HG03469 (cell line): Measurements from ENCODE around the gene GSG1.

Experiments
- ATAC-seq: cut with Tn5 transposase; IDR thresholded peaks from one replicate; pipeline ENCODE4 v1.9.1; 2021; ENCODE audit warnings: mild to moderate bottlenecking, moderate library complexity, moderate number of reproducible peaks; ENCODE audit not compliant: unreplicated experiment

GSG1 gene

DNA sequence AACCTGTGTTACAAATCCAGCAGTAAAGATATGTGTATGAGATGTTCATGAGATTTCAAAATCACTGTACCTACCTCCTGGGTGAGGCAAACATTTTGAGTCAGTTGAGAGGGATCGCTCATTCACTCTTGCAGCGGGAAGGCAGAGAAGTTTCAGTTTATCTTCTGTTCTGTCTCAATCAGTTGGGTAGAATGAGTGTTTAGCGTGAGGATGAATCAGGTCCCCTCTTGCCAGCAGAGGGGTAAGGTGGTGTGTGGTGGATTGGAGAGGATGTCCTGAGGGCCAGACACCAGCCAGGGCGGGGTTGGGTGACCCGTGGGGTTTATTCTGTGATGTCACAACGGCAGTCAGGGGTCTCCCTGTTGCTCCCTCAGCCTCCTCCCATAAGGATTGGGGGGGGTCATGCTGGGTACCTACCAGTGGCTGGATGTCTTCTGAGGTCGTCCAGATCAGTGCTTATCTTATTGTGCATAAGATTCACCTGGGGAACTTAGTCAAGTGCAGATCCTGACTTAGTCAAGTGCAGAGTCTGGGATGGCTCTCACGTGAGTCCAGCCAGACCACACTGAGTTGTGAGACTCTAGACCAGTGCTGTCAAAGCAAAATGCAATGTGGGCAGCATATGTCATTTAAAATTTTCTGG, at the start of gene GSG1:
TSS of gene GSG1 (minus strand) at position 277 of the 643 bp plus-strand sequence. CDS start at position 122, 155 bp downstream.
- no peak for ATAC-seq

DNA sequence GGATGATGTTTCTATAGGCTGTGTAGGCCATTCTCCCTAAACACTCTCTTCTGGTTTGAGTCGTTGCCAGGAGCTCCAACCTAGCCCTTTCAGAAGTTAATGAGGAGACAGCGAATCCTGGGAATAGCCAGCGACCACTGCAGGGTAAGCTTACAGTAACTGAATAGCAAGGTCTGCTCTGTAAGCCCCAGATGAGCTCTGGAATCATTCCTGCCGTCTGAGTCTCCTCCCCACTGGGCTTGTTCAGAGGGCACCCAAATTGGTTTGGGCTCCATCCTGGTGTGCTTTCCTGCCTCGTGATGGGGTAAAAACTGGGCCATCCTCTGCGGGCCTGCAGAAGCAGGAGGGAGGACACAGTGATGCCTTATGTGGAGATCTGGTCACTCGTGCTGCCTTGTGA, 49.7 kb upstream of the GSG1 start:
- ATAC-seq = no peak

DNA sequence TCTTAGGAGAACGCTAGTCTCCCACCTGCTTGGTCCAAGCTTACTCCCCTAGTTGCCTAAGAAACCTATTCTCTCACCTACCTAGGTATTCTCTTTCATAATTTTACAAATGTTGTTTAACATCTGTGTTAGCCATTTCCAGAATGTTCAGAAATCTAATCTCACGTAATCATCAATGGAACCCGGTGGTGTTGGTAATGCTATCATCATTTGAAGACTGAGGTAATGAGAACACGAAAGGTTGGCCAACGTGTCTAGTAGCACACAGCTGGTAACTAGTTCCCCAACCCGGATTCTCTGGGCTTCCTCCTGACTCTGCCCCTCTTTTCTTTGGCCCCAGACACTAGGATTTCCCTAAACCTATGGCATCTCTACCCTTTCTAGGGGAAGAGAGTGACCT, 49.3 kb upstream of the GSG1 start:
- no peak for ATAC-seq

DNA sequence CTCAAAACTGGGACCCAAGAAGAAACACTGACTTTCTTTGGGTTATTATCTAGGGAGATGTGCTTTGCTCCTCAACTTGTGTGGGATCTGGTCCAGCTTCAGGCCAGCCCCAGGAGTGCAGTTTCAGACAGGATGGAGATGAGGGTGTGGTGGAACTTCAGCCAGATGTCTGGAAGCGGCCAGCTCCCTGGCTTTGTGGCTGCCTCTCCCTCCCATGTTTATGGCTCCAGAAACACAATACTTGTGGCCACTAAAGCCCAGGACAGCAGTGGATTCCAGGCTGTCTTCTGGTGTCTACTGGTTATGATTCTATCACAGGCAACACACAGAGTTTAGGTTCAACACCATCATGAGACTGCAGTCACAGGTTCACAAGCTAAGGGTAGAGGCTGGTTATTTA, 48.8 kb upstream of the GSG1 start:
- no peak for ATAC-seq

DNA sequence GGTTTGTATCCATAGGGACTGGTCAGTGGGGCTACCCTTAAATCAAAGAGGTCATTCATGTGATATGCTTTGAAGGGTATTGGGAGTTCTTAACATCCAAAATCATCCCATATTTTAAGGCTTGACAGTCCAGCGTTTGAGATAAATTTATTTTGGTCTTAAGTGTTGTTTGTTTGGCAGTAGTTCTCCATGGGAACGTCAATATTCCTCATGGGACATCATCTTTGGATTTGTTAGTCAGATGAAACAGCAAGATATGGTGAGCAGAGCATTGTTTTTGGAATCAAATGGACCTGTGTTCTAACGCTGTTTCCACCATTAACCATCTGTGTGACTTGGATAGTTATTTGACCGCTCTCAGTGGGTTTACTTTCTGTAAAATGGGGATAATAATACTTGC, 45.9 kb upstream of the GSG1 start:
- no peak for ATAC-seq

DNA sequence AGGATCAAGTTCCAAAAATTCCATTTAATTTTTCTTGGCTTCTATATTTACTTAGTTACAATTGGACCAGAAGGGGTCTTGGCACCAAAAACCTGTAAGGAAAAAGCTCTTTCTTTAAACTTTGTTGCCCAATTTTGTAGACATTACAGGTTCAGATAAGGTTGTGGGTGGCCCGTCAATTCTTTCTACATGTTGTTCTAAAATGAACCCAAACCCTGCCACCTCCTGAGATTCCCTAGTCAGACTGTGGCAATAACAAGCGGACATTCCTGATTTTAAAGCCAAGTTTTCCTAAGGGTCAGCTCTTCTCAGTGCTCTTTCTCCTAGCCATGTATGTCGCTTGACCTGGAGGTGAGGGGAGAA, 45.0 kb upstream of the GSG1 start:
- ATAC-seq = no peak

DNA sequence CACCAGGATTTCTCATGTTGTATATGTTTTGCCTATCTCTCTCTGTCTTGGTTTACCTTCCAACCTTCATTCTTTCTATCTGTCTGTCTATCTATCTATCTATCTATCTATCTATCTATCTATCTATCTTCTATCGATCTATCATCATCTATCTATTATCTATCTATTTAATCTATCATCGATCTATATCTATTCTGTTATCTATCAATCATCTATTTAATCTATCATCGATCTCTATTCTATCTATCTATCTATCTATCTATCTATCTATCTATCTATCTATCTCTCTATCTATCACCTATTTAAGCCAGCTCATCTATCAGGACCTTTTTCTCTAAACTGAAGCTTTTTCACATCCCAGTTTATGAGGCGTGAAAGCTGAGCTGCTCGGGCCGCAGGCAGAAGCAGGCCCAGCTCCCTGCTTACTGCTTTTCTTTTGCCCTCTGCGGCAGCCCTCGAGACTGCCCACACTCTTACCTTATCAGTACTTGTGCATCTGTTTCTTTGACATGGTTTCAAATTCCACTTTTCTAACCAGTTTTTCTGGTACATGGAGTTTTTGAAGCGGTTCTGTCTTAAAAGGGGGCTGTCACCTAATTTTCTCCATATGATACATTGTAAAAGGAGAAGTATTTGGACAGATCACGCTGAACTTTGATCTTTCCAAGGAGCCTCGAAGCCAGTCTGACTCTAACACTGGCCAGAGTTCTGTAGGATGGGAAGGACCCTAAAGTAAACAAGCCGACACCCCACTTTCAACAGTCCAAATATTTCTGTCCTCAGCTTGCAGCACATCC, 44.4 kb upstream of the GSG1 start:
- no peak for ATAC-seq

DNA sequence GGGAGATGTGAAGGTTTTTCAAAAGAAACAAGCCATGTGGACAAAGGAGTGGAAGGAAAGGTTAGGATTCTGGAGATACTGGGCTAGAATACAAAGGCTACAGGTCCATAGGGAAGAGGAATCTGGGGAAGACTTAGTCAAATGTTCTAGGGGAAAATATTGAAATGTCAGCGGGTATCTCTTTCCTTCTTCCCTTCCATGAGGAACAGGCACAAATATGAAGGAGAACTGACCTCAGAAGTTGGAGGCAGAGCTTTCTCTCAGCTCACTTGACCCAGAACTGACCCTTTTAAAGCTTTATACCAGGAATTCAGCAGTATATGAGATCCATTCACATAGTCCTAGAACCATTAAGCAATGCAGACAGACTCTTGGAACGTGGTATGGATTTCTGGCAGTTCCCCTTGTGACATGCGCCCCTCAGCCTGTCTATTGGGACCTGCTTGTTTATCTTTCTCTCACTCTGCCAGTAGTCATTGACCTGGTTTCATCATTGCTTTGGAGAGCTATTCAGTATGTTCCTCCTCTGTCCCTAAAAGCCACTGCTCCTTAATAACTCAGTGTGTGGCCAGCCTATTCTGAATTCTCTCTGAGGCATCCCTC, 43.0 kb upstream of the GSG1 start:
- ATAC-seq = no peak

DNA sequence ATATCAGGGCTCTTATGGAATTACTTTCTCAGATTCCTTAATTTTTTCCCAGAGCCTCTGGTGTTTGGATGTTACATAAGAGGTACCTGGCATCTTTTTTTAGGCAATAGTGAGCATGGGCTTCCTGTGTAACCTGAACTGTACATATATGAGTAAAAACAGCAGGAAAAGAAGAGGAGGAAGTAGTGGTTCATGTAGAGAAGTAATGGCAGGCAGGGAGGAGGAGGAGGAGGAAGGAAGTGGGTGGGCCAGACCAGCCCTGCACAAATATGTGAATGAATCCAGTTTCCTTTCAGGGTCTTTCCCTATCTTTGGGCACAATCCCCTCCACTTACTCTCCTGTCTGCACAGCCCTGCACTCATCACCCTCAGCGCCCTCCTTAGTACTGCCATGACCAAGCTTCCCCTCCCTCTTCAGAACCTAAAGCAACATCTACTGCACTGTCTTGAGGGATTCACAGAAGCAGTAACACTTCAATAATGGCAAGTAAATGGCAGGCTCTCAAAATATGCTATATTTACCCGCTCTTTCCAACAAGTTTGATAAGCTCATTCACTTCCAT, 40.9 kb upstream of the GSG1 start:
- ATAC-seq = no peak

DNA sequence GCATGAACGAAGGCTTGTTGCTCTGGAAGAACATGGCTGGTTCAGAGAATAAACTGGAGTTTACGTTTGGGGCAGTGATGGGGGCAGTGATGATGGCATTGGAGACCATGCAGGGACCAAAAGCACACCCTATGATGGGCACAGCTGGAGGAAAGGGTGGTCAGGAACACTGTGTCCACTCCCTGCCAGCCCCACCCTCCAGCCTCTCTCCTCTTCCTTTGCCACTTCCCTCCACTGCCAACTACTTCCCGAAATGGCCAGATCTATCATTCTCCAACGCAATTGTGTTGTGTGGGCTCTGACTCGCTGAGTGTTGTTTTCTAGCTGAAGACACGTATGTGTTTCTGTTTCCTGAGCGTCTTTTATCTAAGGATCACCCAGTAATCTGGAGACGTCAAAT, 39.3 kb upstream of the GSG1 start:
- no peak for ATAC-seq

DNA sequence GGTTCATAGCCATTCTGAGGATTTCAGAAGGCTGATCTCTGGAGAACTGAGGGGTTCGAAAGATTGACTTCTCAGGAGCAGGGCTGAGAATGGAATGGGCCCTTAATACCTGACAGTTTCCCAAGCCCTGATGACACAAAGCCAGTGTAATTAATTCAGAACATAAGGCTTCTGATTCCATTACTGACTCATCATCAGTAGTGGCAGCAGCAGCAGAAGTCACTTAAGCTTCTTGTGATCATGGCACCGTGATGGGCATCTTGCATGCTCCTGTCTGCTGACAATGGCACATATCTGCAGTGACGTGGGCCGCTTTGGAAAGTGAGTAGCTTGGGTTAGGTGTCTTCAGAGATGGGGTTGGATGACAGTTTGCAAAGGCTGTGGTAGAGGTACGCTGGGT, 38.2 kb upstream of the GSG1 start:
- ATAC-seq = no peak

DNA sequence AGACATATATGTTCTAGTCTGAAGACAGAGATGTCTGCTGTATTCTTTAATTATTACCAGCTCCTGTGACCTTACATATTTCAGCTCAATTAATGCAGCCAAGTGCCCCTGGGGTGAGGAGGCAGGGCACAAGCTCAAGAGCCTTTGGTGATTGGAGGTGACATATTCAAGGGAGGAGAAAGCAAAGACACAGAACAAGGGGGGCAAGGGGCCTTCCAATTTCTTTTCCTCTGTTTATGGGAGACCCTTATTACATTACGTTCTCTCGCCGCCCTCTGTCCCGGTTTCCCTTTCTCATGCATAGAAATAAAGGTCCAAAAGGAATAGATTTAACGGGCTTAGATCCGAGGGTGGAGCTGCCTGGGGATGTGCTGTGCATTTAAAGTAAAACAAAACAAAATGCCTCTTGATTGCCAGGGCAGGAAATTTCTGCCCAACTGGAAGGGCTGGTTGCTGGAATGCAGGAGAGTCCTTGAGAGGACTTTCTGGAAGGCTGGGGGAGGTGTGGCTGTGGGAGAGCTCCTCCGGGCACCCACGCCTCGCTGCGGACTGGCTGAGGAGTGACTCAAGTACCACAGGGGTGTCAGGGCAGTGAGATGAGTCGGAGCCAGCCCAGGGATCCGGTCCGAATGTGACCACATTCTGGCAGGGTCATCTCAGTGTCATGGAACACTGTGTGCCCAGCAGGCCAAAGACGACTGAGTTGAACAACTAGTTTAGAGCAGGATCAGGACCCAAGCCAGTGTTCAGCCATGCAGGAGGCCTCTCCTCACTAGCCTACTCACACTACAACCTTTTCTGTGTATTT, 32.1 kb upstream of the GSG1 start:
- ATAC-seq = no peak

DNA sequence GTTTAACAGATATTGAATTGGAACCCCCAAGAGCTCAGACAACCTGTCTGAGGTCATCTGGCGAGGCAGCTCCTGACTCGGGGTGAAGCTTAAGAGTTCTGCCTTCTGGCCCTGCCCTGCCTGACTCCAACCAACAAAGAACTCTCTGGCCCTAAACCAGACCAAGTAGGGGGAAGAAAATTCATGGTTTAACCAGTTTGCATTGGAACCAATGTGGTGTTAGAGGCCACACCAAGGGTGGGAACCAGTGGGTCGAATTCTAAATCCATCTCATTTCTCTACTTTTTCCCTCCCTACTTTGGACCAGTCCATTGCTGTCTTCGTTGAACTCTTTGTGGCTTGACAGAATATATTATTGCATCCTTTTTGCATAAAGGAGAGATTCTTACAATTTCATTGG, 30.4 kb upstream of the GSG1 start:
- no peak for ATAC-seq

DNA sequence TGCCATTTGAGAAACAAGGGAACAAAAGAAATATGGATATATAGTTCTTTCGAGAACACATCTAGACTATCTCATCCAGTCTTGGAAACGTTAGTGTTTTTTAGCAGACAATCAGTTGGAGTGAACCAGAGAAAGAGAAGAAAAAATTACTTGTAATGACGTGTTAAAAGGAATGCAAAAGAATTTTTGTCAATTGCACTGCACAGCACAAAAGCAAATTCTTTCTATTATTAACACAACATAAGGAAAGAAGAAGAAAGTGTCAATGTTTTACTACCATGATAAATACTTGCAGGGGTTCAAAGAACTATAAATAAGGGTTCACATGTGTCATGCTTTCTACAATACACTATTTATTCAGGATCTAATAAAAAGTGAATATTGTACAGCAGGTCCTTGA, 27.5 kb upstream of the GSG1 start:
- no peak for ATAC-seq

DNA sequence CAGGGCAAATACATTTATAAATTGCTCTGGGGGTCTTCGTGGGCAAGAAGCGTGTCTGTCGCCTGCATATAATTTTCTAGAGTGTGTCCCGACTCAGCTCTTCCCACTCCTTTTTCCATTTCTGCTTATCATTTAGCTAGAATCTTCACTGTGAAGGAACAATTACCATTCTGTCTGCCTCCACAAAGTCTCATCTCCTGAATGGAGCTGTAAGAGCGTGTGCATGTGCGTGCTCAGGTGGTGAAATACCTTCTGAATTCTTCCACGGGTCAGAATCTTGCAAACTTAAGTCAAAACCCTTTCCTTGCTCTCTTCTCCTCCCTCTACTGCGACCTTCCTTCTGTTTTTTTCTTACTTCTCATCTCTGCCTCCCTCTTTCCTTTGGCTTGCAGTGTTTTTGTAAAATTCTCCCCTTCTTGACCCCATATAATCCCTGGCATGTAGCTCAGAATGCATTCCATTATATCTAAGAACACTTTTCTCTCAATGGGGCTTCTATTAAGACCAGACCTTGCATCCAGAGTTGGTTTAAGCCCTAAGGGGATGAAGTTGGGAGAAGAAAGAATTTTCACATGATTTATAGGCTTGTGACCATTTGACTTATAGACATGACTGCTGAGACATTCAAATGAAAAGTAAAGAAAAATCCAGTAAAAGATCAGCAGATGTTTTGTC, 25.0 kb upstream of the GSG1 start:
- no peak for ATAC-seq

DNA sequence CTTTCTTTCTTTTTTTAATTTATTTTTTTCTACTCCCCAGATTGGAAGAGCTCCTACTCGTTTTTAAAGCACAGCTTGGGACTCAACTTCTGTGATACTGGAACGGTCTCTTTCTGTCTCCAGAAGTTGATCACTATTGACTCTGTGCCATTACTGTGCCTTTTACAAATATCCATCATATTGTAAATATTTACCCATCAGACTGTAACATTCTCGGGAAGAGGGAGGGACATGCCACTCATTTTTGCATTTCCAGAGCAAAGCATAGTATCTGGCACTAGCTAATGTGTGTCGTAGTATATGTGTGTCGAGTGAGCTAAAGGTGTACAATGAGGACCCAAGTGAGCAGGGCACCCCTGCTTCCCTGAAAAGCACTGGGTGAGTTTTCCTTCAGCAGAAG, 24.0 kb upstream of the GSG1 start:
- no peak for ATAC-seq

DNA sequence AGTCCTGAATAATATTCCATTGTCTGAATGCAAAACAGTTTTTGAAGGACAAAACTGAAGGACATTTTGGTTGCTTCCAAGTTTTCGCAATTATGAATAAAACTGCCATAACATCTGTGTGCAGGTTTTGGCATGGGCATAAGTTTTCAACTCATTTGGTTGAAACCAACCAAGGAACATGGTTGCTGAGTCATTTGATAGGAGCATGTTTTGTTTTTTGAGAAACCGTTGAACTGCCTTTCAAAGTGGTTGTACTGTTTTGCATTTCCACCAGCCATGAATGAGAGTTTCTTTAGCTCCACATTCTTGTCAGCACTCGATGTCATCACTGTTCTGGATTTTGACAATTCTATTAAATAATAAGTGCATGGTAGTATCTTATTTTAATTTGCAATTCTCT, 23.0 kb upstream of the GSG1 start:
- no peak for ATAC-seq

DNA sequence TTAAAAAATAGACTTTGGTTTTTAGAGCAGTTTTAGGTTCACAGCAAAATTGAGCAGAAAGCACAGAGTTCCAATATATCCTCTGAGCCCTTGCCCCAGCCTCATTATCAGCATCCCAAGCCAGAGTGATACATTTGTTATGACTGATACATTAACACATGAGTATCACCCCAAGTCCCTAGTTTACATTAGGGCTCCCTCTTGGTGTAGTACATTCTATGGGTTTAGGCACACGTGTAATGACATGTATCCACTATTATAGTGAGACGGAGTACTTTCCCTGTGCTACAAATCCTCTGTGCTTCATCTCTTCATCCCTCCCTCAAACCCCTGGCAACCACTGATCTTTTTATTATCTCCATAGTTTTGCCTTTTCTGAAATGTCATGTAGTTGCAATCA, 22.5 kb upstream of the GSG1 start:
- ATAC-seq = no peak

DNA sequence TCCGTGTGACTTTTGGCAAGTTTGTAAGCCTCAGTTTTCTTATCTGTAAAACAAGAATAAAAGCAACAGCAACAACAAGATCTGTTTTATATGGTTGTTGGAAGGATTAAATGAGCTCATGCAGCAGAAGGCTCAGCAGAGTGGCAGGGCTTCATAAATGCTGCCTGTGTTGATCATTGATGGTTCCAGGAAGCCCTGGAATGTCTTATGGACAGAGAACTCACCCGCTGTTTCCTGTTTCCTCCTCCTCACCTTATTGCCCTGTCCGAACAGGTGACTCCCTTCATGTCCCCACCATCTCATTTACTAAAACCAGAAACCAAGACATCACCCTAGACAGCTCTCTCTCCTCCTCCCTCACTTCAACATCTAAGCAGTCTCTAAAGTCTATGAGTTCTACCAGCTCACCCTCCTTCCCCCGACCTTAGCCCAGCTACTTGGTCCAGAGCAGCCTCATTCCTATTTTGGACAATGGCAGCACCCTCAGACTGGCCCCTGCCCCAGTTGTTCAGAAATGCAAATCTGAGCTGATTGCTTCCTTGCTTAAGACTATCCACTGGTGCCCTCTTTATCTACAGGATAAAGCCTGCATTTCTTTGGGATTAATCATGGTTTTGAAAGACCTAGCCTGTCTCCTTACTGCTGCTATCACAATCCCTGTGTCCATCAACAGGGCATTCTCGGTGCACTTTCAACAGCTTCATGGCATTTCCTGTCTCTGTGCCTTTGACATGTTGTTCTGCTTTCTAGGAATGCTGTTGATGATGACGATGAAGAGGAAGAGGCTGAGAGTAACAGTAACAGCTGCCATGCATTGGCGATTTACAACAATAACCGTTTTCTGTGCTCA, 21.4 kb upstream of the GSG1 start:
- ATAC-seq = no peak

DNA sequence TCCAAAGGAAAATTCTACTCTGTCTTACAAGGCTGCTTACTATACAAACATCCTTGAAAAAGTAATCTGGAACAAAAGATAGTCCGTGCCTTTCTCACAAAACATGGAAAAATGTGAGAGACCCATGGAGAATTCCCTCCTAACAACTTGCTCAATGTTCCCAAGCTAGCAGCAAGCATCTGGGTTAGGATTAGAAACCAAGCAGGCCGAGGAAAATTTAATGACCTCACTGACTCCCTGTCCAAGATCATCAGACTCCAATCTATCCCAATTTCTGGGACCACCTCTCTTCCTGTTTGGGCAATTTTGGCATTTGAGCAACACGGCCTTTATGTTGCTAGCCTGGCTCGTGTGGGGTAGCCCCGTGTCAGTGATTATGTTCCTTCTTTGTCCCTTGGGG, 18.1 kb upstream of the GSG1 start:
- no peak for ATAC-seq
